AG20443 (cell line): ENCODE measurements around the gene SESTD1.
"Not testable (repeated sequence)": the region's sequence is repeated elsewhere in the genome, so short reads cannot be mapped to it uniquely, and the experiment has no call there.

Experiments
- DNase-seq: peaks from one replicate; pipeline ENCODE4 v3.0.0; 2012; ENCODE audit warnings: low spot score, mixed read lengths

SESTD1 gene

GRCh38 chr2:179239195-179239594, 25.4 kb downstream of the SESTD1 start:
- DNase-seq, result no peak

DNA sequence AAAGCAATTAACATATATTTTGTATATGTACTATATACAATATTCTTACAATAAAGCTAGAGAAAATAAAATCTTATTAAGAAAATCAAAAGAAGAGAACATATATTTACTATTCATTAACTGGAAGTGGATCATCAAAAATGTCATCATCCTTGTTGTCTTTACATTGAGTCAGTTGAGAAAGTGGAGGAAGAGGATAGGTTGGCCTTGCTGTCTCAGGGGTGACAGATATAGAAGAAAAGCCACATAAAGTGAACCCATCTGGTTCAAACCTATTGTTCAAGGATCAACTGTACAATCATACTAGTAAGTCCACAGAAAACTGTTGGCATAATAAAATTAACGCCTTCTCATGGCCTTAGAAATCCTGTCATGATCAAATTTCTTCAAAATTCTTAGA, 26.6 kb downstream of the SESTD1 start:
- DNase-seq, result no peak

DNA sequence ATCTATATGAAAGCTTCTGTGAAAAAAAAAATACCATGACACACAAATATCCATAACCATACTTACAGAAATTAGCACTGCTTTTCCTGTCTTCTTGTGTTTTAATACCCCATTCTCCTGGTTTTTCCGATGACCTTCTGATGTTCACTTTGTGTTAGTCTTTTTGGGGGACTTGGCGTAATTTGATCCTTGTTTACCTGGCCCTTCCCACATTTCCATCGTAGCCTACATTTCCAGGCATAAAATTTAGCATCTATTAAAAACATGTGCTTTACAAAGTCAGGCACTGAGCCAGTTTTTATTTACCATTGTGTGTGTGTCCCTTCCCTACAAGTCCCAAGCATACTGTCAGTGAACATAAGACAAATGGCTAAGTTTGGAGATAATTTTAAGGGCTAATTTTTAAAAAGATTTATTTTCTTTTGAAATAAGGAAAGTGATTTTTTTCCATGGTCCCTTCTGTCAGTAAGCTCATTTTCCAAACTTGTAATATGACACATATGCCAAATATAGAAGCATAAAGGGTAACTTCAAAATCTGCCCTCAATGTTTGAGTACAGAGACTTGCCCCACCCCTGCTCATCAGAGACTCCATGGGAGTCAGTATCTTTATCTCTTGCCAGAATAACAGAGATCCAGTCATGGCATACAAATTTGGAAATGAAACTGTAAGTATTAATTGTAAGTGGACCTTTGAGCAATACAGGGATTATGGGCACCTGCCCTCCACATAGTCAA, 27.3 kb downstream of the SESTD1 start:
- no peak for DNase-seq

DNA sequence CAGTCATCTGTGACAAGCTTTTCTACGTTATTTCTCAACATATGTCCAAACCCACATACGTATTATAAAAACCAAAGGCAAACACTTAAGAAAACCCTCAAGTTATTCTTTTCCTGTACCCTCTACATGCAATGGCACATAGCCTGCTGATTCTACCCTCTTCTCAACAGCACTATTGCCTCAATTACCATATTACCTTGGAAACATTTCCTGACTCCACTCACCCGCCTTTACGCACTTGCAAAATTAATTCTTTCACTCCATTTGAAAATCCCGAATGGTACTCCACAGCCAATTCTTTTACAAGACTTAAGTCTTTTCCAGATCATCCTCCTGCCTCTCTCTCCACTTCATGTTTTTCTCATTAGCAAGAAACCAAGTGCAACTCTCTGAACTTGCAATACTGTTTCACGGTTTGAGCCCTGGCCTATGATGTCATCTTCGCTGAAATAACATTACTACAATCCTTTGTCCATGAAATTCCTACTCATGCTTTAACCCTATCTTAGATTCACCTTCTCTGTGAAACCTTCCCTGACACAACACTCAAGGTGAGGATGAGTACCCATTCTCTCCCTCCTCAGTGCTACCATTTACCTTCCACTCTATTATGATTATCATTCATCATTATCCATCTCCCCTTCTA, 29.0 kb downstream of the SESTD1 start:
- DNase-seq, result peak; percentile 48

- DNase-seq, result no peak
Measured at GRCh38 chr2:179234658-179235240, 29.9 kb downstream of the SESTD1 start.

DNA sequence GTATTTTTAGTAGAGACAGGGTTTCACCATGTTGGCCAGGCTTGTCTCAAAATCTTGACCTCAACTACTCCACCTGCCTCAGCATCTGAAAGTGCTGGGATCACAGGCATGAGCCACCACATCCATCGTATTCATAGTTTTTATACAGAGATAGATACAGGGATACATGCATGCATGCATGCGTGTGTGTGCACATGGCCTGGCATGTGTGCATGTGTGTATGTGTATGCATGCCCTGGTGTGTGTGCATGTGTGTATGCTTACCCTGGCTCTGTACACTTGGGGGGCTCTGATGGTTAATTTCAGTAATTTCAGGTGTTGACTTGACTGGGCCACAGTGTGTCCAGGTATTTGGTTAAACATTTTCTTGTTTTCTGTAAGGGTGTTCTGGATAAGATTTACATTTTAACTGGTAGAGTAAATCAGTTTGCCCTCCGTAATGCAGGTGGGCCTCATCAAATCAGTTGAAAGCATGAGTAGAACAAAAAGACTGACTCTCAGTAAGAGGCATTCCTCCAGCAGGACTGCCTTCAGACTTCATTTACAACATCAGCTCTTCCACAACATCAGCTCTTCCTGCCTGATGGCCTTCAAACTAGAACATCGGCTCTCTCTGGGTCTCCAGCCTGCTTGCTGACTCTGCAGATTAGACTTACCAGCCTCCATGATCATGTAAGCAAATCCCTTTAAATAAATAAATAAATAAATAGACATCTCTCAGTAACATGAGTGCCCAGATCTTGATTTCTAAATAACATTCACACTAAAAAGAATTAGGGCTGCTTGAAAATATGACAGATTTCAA, 30.8 kb downstream of the SESTD1 start:
- DNase-seq, result no peak

DNA sequence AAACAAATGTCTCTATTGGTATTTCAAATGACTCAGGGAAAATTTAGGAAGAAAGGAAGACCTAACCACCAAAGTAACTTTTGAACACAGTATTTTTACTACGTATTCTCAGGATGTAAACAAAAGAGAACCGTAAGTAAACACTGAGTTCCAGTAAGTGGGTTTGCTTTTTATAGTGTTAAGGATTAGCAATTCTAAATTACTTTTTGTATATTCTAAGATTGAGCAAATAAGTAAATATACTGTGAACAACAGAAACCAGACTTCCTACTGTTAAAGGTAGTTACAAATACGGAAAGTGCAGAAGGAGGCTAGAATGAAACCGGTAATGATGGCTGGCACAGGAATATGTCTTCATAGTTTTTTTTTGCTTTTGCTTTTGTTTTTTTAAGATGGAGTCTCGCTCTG, 31.5 kb downstream of the SESTD1 start:
- no peak for DNase-seq

DNA sequence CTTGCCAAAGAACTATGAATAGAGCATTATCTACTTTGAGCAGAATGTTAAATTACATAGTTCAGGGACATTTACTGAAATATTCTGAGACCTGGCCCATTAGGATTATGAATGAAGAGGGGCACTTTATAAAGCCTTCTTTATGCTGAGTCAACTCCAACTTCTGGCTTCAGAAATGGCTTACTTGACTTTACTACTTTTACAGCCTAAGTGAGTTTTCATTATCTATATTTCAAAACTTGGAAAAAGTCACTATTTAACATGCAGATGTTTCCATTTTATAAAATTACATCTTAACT, 37.7 kb downstream of the SESTD1 start:
- DNase-seq, result no peak

DNA sequence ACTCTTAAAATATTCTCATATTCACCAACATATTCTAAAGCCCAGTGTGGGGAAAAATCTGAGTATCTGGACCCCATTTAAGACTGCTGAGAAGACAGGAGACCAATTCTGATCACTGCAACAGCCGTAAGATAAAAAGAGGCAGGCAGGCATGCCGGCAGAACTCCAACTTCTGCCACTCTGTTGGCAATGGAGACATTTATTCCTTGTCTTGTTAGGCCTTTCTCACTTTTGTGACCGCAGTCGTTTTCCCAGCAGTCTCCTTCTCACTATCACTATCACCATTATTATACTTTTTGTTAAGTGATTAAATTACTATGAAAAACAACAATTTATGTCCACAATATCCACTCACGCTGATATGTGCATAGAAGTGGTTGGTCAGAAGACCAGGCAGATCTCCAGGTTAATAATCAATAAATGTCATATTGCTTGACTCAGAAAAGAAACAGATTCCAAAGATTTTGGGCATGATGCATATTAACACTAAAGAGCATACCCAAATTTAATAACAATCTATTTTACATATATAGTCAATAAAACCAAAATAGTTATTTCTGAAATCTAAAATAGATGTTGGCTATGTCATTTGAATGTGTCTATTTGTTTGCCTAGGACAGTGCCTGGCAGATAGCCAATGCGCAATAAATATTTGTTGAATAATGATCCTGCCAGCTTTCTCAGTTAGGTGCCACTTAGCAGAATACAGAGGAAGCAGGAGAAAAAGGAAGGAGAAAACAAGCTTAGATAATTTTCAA, 38.2 kb downstream of the SESTD1 start:
- DNase-seq, result no peak

- no peak for DNase-seq
Measured at GRCh38 chr2:179224361-179224760, 40.3 kb downstream of the SESTD1 start.

GRCh38 chr2:179222076-179222475, 42.6 kb downstream of the SESTD1 start:
- peak; percentile 13 for DNase-seq

GRCh38 chr2:179218848-179219594, 45.6 kb downstream of the SESTD1 start:
- DNase-seq, result peak; percentile 78

DNA sequence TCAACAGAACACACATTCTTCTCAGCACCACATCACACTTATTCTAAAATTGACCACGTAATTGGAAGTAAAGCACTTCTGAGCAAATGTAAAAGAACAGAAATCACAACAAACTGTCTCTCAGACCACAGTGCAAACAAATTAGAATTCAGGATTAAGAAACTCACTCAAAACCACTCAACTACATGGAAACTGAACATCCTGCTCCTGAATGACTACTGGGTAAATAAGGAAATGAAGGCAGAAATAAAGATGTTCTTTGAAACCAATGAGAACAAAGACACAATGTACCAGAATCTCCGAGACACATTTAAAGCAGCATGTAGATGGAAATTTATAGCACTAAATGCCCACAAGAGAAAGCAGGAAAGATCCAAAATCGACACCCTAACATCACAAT, 50.0 kb downstream of the SESTD1 start:
- DNase-seq, result not testable (repeated sequence)

GRCh38 chr2:179211355-179211754, 53.3 kb downstream of the SESTD1 start:
- no peak for DNase-seq

GRCh38 chr2:179208277-179208676, 56.4 kb downstream of the SESTD1 start:
- not testable (repeated sequence) for DNase-seq

DNA sequence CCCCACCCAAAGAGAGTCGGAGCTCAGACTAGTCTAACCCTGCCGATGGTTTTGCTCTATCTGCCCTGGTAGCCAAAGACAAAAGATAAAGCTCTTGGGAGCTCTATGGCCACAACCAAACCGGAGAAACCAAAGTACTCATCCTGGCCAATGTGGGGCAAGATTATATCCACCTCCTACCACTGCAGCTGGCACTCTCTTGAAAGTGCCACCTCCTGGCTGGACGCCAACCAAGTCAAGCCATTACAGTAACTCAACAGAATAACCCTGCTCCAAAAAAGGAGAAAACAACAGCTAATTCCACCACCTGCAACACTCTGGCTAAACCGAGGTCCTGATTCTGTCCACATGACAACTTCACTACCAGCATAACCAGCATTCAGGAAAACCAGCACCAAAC, 57.6 kb downstream of the SESTD1 start:
- DNase-seq, result no peak

DNA sequence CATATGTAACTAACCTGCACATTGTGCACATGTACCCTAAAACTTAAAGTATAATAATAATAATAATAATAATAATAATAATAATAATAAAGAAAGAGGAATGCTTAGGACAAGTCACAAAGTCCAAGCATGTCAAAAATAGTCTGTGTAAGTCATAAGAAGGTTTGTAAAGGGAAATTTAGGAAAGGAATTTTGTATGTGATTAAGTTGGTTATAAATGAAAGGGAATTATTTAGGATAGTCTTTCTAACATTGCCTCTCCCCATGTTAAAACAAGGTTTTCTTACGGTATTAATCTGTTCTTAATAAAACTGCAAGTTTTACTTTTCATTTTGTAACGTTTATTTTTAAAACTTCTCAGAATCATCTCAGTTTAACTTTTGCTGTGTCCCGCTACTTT, 62.8 kb downstream of the SESTD1 start:
- DNase-seq, result no peak

DNA sequence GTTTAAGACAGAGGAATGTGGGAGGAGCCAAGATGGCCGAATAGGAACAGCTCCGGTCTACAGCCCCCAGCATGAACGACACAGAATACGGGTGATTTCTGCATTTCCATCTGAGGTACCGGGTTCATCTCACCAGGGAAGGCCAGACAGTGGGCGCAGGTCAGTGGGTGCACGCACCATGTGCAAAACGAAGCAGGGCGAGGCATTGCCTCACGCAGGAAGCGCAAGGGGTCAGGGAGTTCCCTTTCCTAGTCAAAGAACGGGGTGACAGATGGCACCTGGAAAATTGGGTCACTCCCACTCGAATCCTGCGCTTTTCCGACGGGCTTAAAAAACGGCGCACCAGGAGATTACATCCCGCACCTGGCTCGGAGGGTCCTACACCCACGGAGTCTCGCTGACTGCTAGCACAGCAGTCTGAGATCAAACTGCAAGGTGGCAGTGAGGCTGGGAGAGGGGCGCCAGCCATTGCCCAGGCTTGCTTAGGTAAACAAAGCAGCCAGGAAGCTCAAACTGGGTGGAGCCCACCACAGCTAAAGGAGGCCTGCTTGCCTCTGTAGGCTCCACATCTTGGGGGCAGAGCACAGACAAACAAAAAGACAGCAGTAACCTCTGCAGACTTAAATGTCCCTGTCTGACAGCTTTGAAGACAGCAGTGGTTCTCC, 68.6 kb downstream of the SESTD1 start:
- not testable (repeated sequence) for DNase-seq

GRCh38 chr2:179195141-179195540, 69.5 kb downstream of the SESTD1 start:
- DNase-seq, result no peak

DNA sequence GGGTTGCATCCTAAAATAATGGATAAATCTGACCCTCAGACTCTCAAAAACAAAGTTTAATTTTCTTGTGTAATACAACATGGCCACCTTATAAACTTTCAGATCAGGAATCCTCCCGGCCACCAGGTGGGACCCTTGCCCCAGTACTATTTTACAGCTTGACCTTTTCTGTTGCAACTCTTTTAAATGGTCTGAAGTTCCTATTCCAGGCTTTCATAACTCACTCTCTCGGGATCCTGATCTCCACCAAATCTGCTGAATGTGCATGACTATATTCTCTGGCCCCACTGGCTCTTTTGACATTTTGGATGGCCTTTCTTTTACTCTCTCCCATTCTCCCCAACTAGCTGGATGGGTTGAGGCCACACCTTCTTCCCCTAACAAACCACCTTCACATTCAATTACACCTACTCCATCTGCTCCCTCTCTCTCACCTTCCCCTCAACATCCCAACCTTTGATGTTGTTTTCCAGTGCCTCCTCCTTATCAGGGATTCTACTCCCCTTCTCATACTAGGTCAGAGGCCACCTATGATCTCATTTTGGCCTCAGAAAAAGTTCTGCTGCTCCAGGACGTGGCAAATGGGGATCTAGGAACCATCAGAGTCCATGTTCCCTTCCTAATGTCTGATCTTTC, 70.8 kb downstream of the SESTD1 start:
- no peak for DNase-seq
